Keratinocyte (primary cell): Measurements from ENCODE around the gene TMLHE.
"Not testable (repeated sequence)": the region's sequence is repeated elsewhere in the genome, so short reads cannot be mapped to it uniquely, and the experiment has no call there.

Experiments used
- CTCF ChIP-seq, 3 experiments: IDR thresholded peaks in 1 of 3; conservative IDR thresholded peaks in 1 of 3; optimal IDR thresholded peaks in 1 of 3; 2 replicates in 2 of 3; 3 replicates in 1 of 3; pipeline versions ENCODE3 to v1.5.1; 2011; ENCODE audit warnings: low read length in 3 of 3, mild to moderate bottlenecking in 3 of 3, moderate library complexity in 2 of 3, control low read depth in 1 of 3, inconsistent platforms in 1 of 3; ENCODE audit not compliant: insufficient read depth in 2 of 3; ENCODE audit errors: extremely low read depth in 1 of 3
- EZH2 ChIP-seq: IDR thresholded peaks from one replicate; pipeline ENCODE4 v1.6.1; 2012; ENCODE audit warnings: inconsistent platforms, mild to moderate bottlenecking, low read length, moderate library complexity

DNA sequence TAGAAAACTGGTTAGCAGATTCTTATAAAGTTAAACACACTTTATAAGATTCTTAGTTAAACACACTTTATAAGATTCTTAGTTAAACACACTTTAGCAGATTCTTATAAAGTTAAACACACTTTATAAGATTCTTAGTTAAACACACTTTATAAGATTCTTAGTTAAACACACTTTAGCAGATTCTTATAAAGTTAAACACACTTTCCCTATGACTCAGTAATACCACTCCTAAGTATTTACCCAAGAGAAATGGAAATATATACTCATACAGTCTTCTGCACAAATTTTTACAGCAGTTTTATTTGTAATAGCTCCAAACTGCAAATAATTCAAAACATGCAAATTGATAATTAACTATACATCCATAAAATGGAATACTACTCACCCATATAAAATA, 7.4 kb upstream of the TMLHE start:
- not testable (repeated sequence) for TF ChIP-seq CTCF (optimal IDR thresholded peaks at IDR 0.05 in 1 of 3, IDR thresholded peaks at IDR 0.05 in 1 of 3, conservative IDR thresholded peaks at IDR 0.05 in 1 of 3; ENCODE audit: extremely low read depth in 1 of 3, insufficient read depth in 2 of 3, low read length in 3 of 3); EZH2
